ENCODE measurements around the gene MNT. TPM values are rescaled to one million over a fixed set of nuclear protein-coding genes. Genes with fewer than 3 reads are reported as not detected.

The MNT gene
- total and polyA plus RNA-seq, 4 donors, result 1.7 to 5.0 (median 2.6) TPM

DNA sequence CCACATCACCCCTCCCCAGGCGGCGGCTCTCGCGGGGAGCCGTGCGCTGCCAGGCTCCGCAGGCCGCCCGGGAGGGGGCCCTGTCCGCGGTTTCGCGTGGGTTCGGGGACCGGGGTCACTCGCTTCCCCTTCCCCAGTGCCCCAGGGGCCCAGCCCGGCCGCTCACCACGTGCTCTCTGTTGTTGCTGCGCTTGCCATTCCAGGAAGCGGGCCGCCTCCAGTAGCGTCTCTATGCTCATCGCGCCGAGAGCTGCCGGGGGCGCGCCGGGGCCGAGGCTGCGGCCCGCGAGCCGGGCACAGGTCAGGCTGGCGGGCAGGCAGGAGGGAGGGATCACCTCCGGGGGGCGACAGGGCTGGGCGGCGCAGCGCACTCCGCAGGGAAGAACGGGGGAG is 390 bp downstream of the MNT start:
- no peaks in the 10 kb centered on the region for H3K36me3 ChIP-seq (ENCODE audit: control insufficient read depth in 4 of 4, insufficient read depth in 3 of 4, low read depth in 1 of 4, low read length in 3 of 4)
- H3K4me3 ChIP-seq (ENCODE audit: low read depth in 1 of 3, low read length in 3 of 3), result peak overlapping the region; percentile 73 to 93 (median 90)
- under 1% methylated on average over 43 of the region's 43 CpGs for WGBS
- DNase-seq (ENCODE audit: low spot score), result no peak
- H3K9me3 ChIP-seq (ENCODE audit: control insufficient read depth in 4 of 4, low read length in 3 of 4), result no peaks in the 10 kb centered on the region
- peak overlapping the region; percentile 100 for H3K27ac ChIP-seq (ENCODE audit: low read depth in 1 of 2, low read length in 2 of 2)
- peaks cover 17 to 51% (median 37%) of the 10 kb centered on the region in 4 donors for H3K4me1 ChIP-seq (ENCODE audit: control insufficient read depth in 4 of 4, insufficient read depth in 4 of 4, low read length in 3 of 4)
- H3K9ac ChIP-seq (ENCODE audit: low read depth in 1 of 2, low read length in 2 of 2), result peak overlapping the region; percentile 91 to 96
- TF ChIP-seq FOXA2 (IDR thresholded peaks at IDR 0.05) (no peak), SP1 (IDR thresholded peaks at IDR 0.05) (no peak), YY1 (IDR thresholded peaks at IDR 0.05) (no peak), HNF4A (conservative IDR thresholded peaks at IDR 0.05) (no peak)
- TF ChIP-seq, protein P1, sequence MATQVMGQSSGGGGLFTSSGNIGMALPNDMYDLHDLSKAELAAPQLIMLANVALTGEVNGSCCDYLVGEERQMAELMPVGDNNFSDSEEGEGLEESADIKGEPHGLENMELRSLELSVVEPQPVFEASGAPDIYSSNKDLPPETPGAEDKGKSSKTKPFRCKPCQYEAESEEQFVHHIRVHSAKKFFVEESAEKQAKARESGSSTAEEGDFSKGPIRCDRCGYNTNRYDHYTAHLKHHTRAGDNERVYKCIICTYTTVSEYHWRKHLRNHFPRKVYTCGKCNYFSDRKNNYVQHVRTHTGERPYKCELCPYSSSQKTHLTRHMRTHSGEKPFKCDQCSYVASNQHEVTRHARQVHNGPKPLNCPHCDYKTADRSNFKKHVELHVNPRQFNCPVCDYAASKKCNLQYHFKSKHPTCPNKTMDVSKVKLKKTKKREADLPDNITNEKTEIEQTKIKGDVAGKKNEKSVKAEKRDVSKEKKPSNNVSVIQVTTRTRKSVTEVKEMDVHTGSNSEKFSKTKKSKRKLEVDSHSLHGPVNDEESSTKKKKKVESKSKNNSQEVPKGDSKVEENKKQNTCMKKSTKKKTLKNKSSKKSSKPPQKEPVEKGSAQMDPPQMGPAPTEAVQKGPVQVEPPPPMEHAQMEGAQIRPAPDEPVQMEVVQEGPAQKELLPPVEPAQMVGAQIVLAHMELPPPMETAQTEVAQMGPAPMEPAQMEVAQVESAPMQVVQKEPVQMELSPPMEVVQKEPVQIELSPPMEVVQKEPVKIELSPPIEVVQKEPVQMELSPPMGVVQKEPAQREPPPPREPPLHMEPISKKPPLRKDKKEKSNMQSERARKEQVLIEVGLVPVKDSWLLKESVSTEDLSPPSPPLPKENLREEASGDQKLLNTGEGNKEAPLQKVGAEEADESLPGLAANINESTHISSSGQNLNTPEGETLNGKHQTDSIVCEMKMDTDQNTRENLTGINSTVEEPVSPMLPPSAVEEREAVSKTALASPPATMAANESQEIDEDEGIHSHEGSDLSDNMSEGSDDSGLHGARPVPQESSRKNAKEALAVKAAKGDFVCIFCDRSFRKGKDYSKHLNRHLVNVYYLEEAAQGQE (IDR thresholded peaks at IDR 0.05), result no peak
- H3K27me3 ChIP-seq (ENCODE audit: control insufficient read depth in 4 of 4, insufficient read depth in 4 of 4, low read length in 3 of 4), result no peaks in the 10 kb centered on the region

GRCh38 chr17:2399572-2400473 is 1.0 kb downstream of the MNT start:
- TF ChIP-seq, protein P1 (IDR thresholded peaks at IDR 0.05), result peak; percentile 58
- peak; percentile 55 to 68 for TF ChIP-seq RXRA (IDR thresholded peaks at IDR 0.05)
- no peak for TF ChIP-seq NR2F2 (IDR thresholded peaks at IDR 0.05)
- no peak for TF ChIP-seq GABPA (IDR thresholded peaks at IDR 0.05 in 1 of 2, conservative IDR thresholded peaks at IDR 0.05 in 1 of 2)
- TF ChIP-seq RAD21 (IDR thresholded peaks at IDR 0.05), result no peak
- peak; percentile 9 to 43 for TF ChIP-seq JUND (IDR thresholded peaks at IDR 0.05)
- TF ChIP-seq FOXA1 (IDR thresholded peaks at IDR 0.05), result no peak
- TF ChIP-seq ZBTB33 (IDR thresholded peaks at IDR 0.05), result no peak
- peak in 1 of 2 donors; percentile 4 for TF ChIP-seq HNF4A (conservative IDR thresholded peaks at IDR 0.05)
- TF ChIP-seq YY1 (IDR thresholded peaks at IDR 0.05), result peak; percentile 37
- no peak for TF ChIP-seq TAF1 (conservative IDR thresholded peaks at IDR 0.05)
- peak; percentile 68 for TF ChIP-seq SP1 (IDR thresholded peaks at IDR 0.05)
- TF ChIP-seq, protein P2, sequence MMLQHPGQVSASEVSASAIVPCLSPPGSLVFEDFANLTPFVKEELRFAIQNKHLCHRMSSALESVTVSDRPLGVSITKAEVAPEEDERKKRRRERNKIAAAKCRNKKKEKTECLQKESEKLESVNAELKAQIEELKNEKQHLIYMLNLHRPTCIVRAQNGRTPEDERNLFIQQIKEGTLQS (IDR thresholded peaks at IDR 0.05), result no peak
- TF ChIP-seq MAX (IDR thresholded peaks at IDR 0.05), result peak; percentile 27
- TF ChIP-seq FOXA2 (IDR thresholded peaks at IDR 0.05), result no peak
- TF ChIP-seq EGR1 (IDR thresholded peaks at IDR 0.05; ENCODE audit: low read depth in 2 of 2), result no peak
- no peak for TF ChIP-seq CTCF (IDR thresholded peaks at IDR 0.05; ENCODE audit: low read depth, low read length, missing input control)
- TF ChIP-seq HNF4G (IDR thresholded peaks at IDR 0.05), result no peak
- Histone ChIP-seq H3K27ac (ENCODE audit: low read depth in 1 of 2, low read length in 2 of 2) (peak overlapping the region; percentile 100), H3K9me3 (ENCODE audit: control insufficient read depth in 4 of 4, low read length in 3 of 4) (no peaks in the 10 kb centered on the region), H3K4me1 (ENCODE audit: control insufficient read depth in 4 of 4, insufficient read depth in 4 of 4, low read length in 3 of 4) (peaks cover 17 to 54% (median 37%) of the 10 kb centered on the region in 4 donors), H3K36me3 (ENCODE audit: control insufficient read depth in 4 of 4, insufficient read depth in 3 of 4, low read depth in 1 of 4, low read length in 3 of 4) (no peaks in the 10 kb centered on the region), H3K4me3 (ENCODE audit: low read depth in 1 of 3, low read length in 3 of 3) (peak overlapping the region; percentile 73 to 93 (median 90)), H3K27me3 (ENCODE audit: control insufficient read depth in 4 of 4, insufficient read depth in 4 of 4, low read length in 3 of 4) (no peaks in the 10 kb centered on the region), H3K9ac (ENCODE audit: low read depth in 1 of 2, low read length in 2 of 2) (peak overlapping the region; percentile 91 to 96)
- DNase-seq (ENCODE audit: low spot score), result peak; percentile 95
- under 1% methylated on average over 82 of the region's 82 CpGs for WGBS

Measured in liver (tissue), 9 donors.